Choroid plexus epithelial cell (primary cell): ENCODE results near the gene CDH13.

Source experiments
- DNase-seq: peaks from one replicate; pipeline ENCODE4 v3.0.0-alpha.2; 2010; ENCODE audit warnings: low read depth
- H3K4me3 ChIP-seq: 2 replicates; pipeline ENCODE4 v1.5.1; 2011; ENCODE audit warnings: low read depth, mild to moderate bottlenecking, control low read depth, low read length, moderate library complexity
- TF ChIP-seq, protein P1 (sequence below): conservative IDR thresholded peaks from 2 replicates; pipeline ENCODE4 v1.5.1; 2011; ENCODE audit warnings: low read depth, mild to moderate bottlenecking, control low read depth, inconsistent platforms, low read length, moderate library complexity

Gene CDH13

DNA sequence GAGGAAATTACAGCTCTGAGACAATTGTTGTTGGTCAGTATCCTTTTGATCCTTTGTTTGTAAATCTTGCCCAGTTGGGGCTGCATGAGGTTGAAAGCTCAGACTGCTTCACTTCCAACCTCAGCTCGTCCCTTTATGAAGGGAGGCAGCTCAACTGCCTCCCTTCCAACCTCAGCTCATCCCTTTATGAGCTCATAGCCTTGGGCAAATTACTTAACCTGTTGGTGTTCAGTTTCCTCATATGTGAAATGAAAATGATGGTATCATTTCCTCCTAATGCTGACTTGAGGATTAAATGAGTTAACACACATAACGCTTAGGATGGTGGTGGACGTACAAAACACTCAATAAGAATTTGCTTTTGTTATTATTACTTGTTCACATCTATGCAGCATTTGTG is 265.1 kb downstream of the CDH13 start:
- TF ChIP-seq, protein P1, sequence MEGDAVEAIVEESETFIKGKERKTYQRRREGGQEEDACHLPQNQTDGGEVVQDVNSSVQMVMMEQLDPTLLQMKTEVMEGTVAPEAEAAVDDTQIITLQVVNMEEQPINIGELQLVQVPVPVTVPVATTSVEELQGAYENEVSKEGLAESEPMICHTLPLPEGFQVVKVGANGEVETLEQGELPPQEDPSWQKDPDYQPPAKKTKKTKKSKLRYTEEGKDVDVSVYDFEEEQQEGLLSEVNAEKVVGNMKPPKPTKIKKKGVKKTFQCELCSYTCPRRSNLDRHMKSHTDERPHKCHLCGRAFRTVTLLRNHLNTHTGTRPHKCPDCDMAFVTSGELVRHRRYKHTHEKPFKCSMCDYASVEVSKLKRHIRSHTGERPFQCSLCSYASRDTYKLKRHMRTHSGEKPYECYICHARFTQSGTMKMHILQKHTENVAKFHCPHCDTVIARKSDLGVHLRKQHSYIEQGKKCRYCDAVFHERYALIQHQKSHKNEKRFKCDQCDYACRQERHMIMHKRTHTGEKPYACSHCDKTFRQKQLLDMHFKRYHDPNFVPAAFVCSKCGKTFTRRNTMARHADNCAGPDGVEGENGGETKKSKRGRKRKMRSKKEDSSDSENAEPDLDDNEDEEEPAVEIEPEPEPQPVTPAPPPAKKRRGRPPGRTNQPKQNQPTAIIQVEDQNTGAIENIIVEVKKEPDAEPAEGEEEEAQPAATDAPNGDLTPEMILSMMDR, result no peak
- H3K4me3 ChIP-seq, result no peak overlapping the region
- no peak for DNase-seq

DNA sequence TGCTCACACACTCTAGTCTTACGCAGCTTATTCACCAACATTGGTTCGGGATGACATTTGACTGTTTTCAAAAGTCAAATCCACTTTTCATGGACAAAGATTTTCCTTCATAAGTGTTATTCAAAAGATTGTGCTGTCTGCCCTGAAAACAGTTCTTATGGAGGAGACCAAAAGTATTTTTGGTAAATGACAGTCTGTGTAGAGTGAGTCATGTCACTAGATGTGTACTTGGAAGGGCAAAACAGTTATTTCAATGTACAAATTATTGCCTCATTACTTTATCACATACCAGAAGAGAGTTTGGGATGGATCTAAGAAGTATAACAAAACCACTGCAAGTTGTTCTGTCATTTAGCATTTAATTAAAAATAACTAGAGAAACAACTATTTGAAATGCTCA is 265.6 kb downstream of the CDH13 start:
- no peak for DNase-seq
- TF ChIP-seq, protein P1, result no peak
- no peak overlapping the region for H3K4me3 ChIP-seq

DNA sequence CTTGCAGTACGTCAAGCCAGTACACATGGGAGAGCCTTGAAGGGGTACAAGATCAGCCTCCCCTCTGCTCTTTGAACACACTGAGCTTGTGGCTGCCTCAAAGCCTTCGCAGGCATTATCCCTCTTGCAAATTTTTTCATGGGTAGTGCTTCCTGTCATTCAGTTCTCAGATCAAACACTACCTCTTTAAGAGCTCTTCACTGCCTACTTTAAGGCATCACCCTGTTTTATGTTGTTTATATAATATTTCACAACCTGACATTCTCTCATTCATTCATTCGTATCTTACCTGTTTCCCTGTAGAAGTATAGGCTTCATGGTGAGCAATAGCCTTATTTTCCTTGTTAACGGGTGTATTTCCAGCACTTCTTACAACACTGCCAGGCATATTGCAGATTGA is 269.1 kb downstream of the CDH13 start:
- no peak for DNase-seq
- TF ChIP-seq, protein P1, result no peak

DNA sequence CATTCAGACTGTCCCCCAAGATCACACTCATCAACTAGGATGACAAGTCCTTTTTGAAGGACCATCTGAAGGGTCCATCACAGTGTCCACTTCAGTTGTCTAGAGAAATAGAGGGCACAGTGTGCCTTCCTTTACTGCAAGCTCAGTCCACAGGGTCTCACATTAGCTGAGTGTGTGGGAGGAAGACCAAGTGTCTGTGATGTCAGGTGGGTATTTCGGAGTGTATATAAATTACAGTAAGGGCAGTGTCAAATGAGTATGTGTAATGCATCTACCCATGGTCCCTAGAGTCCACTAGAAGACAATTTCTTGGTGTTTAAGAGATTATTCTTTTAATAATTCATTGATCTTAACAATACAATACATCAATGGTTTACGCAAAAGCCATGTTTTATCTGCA is 272.2 kb downstream of the CDH13 start:
- TF ChIP-seq, protein P1, result no peak
- DNase-seq, result no peak
- no peak overlapping the region for H3K4me3 ChIP-seq

More for the DNA sequence above, 269.1 kb downstream of the CDH13 start:
- H3K4me3 ChIP-seq, result no peak overlapping the region

DNA sequence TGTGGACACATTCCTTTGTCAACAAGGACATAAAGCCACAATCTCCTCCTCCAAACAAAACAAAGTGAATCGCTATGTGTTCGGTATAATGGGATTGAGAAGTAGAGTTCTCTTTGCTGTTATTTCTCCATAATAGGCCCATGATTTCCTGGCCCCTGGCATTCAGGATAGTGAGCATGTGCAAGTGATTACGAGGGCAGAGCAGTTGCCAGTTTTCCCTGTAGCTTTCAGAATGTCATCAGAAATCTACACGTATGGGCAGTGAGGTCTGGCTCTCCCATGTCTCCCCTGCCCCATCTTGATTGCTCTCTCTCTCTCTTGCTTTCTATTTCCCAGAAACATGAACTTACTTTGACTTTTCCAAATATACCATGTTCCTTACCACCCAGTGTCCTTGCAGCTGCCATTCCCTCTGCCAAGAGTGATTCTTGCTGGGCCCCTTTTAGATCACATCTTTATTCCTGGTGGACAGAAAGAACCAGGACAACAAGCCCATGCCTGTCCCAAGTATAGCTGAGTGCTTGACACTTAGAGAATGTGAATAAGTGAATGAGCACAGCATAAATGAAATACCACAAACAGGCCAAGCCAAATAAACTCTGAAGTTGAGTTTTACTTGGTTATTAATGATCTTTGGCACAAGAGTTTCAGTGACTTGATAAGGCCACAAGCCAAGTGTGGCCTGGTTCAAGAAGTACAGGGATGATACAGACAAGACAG is 273.1 kb downstream of the CDH13 start:
- DNase-seq, result no peak
- TF ChIP-seq, protein P1, result no peak
- H3K4me3 ChIP-seq, result no peak overlapping the region

DNA sequence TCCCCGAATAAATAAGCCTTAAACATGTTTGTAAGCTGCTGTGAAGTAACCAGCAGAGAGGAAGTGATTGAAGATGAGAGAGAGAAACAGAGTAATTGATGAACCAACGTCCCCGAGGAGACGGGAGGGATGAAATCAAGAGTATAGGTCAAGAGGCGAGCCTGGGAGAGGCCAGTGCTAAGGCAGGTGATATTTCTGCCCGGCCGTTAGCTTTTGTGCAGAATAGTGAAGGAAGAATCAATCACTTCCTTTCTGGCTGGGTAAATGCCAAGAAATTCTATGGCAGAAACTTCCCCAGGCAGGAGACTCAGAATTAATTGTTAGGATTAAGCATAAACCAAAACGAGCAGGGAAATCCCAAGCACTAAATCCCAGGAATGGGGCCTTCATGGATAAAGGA is 273.8 kb downstream of the CDH13 start:
- TF ChIP-seq, protein P1, result no peak
- no peak overlapping the region for H3K4me3 ChIP-seq
- no peak for DNase-seq

DNA sequence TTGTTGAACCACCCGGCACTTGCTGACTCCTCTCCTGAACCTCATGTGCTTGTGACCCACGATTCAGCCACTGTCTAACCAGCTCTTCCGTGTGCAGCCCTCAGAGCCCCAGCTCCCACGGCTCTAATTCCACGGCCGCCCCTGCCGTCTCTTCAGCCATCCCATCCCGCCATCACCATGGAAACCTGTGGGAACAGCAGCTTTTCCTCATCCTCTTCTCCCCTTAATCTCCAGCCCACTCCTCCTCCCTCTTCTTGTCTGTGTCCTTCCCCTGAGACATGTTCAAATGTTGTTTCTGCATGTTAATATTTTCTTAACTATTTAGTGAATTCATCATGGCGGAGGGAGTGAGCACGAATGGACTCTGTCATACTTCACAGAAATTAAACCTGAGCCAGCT is 285.2 kb downstream of the CDH13 start:
- no peak for DNase-seq
- no peak overlapping the region for H3K4me3 ChIP-seq
- TF ChIP-seq, protein P1, result no peak
